ENCODE measurements around the gene UGT1A3.

DNA sequence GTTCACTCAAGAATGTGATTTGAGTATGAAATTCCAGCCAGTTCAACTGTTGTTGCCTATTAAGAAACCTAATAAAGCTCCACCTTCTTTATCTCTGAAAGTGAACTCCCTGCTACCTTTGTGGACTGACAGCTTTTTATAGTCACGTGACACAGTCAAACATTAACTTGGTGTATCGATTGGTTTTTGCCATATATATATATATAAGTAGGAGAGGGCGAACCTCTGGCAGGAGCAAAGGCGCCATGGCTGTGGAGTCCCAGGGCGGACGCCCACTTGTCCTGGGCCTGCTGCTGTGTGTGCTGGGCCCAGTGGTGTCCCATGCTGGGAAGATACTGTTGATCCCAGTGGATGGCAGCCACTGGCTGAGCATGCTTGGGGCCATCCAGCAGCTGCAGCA lies 31.2 kb downstream of the UGT1A3 start, which contains the start of gene UGT1A1:
- TF ChIP-seq, protein P1, sequence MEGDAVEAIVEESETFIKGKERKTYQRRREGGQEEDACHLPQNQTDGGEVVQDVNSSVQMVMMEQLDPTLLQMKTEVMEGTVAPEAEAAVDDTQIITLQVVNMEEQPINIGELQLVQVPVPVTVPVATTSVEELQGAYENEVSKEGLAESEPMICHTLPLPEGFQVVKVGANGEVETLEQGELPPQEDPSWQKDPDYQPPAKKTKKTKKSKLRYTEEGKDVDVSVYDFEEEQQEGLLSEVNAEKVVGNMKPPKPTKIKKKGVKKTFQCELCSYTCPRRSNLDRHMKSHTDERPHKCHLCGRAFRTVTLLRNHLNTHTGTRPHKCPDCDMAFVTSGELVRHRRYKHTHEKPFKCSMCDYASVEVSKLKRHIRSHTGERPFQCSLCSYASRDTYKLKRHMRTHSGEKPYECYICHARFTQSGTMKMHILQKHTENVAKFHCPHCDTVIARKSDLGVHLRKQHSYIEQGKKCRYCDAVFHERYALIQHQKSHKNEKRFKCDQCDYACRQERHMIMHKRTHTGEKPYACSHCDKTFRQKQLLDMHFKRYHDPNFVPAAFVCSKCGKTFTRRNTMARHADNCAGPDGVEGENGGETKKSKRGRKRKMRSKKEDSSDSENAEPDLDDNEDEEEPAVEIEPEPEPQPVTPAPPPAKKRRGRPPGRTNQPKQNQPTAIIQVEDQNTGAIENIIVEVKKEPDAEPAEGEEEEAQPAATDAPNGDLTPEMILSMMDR (IDR thresholded peaks at IDR 0.05): no peak
- TF ChIP-seq POLR2AphosphoS5 (IDR thresholded peaks at IDR 0.05): no peak
- no peak for TF ChIP-seq POLR2A (IDR thresholded peaks at IDR 0.05)
